ENCODE measurements around the gene COL5A1.

The COL5A1 gene

GRCh38 chr9:134606951-134607731 is 34.5 kb upstream of the COL5A1 start:
- no peak overlapping the region for H3K27ac ChIP-seq
- no peak for DNase-seq (ENCODE audit: low read depth, low spot score)

GRCh38 chr9:134607971-134608370 is 33.6 kb upstream of the COL5A1 start:
- no peak for DNase-seq (ENCODE audit: low read depth, low spot score)
- H3K27ac ChIP-seq = no peak overlapping the region

- no peak overlapping the region for H3K27ac ChIP-seq
- no peak for DNase-seq (ENCODE audit: low read depth, low spot score)
These were observed 30.6 kb upstream of the COL5A1 start for GRCh38 chr9:134611046-134611445.

- H3K27ac ChIP-seq = no peak overlapping the region
- no peak for DNase-seq (ENCODE audit: low read depth, low spot score)
These were observed 29.3 kb upstream of the COL5A1 start for GRCh38 chr9:134612309-134612708.

- no peak for DNase-seq (ENCODE audit: low read depth, low spot score)
- H3K27ac ChIP-seq = no peak overlapping the region
These were observed 28.9 kb upstream of the COL5A1 start for GRCh38 chr9:134612715-134613114.

GRCh38 chr9:134614256-134614655 is 27.3 kb upstream of the COL5A1 start:
- no peak for DNase-seq (ENCODE audit: low read depth, low spot score)
- no peak overlapping the region for H3K27ac ChIP-seq

- DNase-seq (ENCODE audit: low read depth, low spot score) = no peak
- no peak overlapping the region for H3K27ac ChIP-seq
These were observed 25.3 kb upstream of the COL5A1 start for GRCh38 chr9:134616341-134616740.

- DNase-seq (ENCODE audit: low read depth, low spot score) = no peak
- H3K27ac ChIP-seq = no peak overlapping the region
These were observed 24.4 kb upstream of the COL5A1 start for GRCh38 chr9:134617246-134617645.

GRCh38 chr9:134617836-134618162 is 23.8 kb upstream of the COL5A1 start:
- no peak for DNase-seq (ENCODE audit: low read depth, low spot score)
- no peak overlapping the region for H3K27ac ChIP-seq

- DNase-seq (ENCODE audit: low read depth, low spot score) = no peak
- no peak overlapping the region for H3K27ac ChIP-seq
These were observed 23.3 kb upstream of the COL5A1 start for GRCh38 chr9:134618163-134618832.

- no peak overlapping the region for H3K27ac ChIP-seq
- no peak for DNase-seq (ENCODE audit: low read depth, low spot score)
These were observed 22.7 kb upstream of the COL5A1 start for GRCh38 chr9:134618833-134619447.

GRCh38 chr9:134619448-134619982 is 22.1 kb upstream of the COL5A1 start:
- no peak for DNase-seq (ENCODE audit: low read depth, low spot score)
- no peak overlapping the region for H3K27ac ChIP-seq

GRCh38 chr9:134619983-134620661 is 21.5 kb upstream of the COL5A1 start:
- no peak overlapping the region for H3K27ac ChIP-seq
- DNase-seq (ENCODE audit: low read depth, low spot score) = no peak

GRCh38 chr9:134620751-134621557 is 20.6 kb upstream of the COL5A1 start:
- DNase-seq (ENCODE audit: low read depth, low spot score) = no peak
- H3K27ac ChIP-seq = no peak overlapping the region

GRCh38 chr9:134621558-134622110 is 20.0 kb upstream of the COL5A1 start:
- no peak overlapping the region for H3K27ac ChIP-seq
- no peak for DNase-seq (ENCODE audit: low read depth, low spot score)

GRCh38 chr9:134622896-134623257 is 18.7 kb upstream of the COL5A1 start:
- no peak for DNase-seq (ENCODE audit: low read depth, low spot score)
- no peak overlapping the region for H3K27ac ChIP-seq

- no peak for DNase-seq (ENCODE audit: low read depth, low spot score)
- H3K27ac ChIP-seq = no peak overlapping the region
These were observed 18.1 kb upstream of the COL5A1 start for GRCh38 chr9:134623258-134624066.

GRCh38 chr9:134624137-134624591 is 17.4 kb upstream of the COL5A1 start:
- DNase-seq (ENCODE audit: low read depth, low spot score) = no peak
- H3K27ac ChIP-seq = no peak overlapping the region
